Testis (tissue), 3 donors: ENCODE results near the gene MS4A4E. TPM values are rescaled to one million over a fixed set of nuclear protein-coding genes. Genes with fewer than 3 reads are reported as not detected.

Source experiments
- DNase-seq: peaks from one replicate; pipeline ENCODE4 v3.0.0-alpha.2; 2019
- H3K27ac ChIP-seq, 2 donors: fragments of 200-600 bp; sonication (generic); one replicate each; pipeline ENCODE4 v1.5.1; 2019
- H3K27me3 ChIP-seq: fragments of 200-600 bp; sonication (generic); one replicate; pipeline ENCODE4 v1.5.1; 2019
- H3K36me3 ChIP-seq: fragments of 200-600 bp; sonication (generic); one replicate; pipeline ENCODE4 v1.5.1; 2017; ENCODE audit warnings: low read depth; ENCODE audit errors: missing control alignments
- H3K4me1 ChIP-seq: fragments of 200-600 bp; sonication (generic); one replicate; pipeline ENCODE4 v1.5.1; 2019
- H3K4me3 ChIP-seq, 2 donors: fragments of 200-600 bp; sonication (generic); one replicate each; pipeline ENCODE4 v1.5.1; 2017 to 2019
- H3K9me3 ChIP-seq: fragments of 200-600 bp; sonication (generic); one replicate; pipeline ENCODE4 v1.5.1; 2017
- CTCF ChIP-seq, 3 experiments: fragments of 450-650 bp in 2 of 3; fragments of 200-600 bp in 1 of 3; sonication (generic) in 1 of 3; IDR thresholded peaks; one replicate each; pipeline ENCODE4 v1.5.1; 2016 to 2019; ENCODE audit warnings: antibody characterized with exemption in 3 of 3, mild to moderate bottlenecking in 2 of 3, moderate library complexity in 1 of 3
- POLR2A ChIP-seq: fragments of 450-650 bp; IDR thresholded peaks from one replicate; pipeline ENCODE4 v1.6.1; 2017; ENCODE audit warnings: antibody characterized with exemption, mild to moderate bottlenecking, moderate library complexity
- WGBS, 2 donors: methylation state at CpG; one replicate each; pipeline ENCODE4 v1.1.5; 2018; 5-methylcytosine and 5-hydroxymethylcytosine counted together
- intact Hi-C: fragments of 100-400 bp; cut with DNase I; formaldehyde crosslinking; loops from one replicate; pipeline ENCODE4 v1.15.1; 2023; ENCODE audit warnings: low total_unique reads
- polyA plus RNA-seq: library from polyadenylated mRNA; stranded (reverse); fragments of 350-450 nt; fragmentation: Illumina TruSeq; extraction: RNeasy Lipid Tissue Mini Kit (QIAGEN cat#74804); gene quantifications from one replicate; pipeline ENCODE4 v1.2.3, GENCODE V29; 2014; ENCODE audit warnings: low read depth, low replicate concordance; ENCODE audit not compliant: insufficient read depth
- total RNA-seq, 2 donors: library from RNA; depleted of rRNA; stranded (reverse); fragments of >200 nt; gene quantifications; one replicate each; pipeline ENCODE4 v1.2.3, GENCODE V29; 2016

The MS4A4E gene
- total and polyA plus RNA-seq, 3 donors from 2014 or later: 1.3 to 4.6 (median 3.8) TPM

GRCh38 chr11:60184824-60185511, 58.0 kb downstream of the MS4A4E start:
- H3K4me1 ChIP-seq: no peaks in the 10 kb centered on the region
- H3K27ac ChIP-seq: no peak overlapping the region
- WGBS, 2 donors: 77 to 88% methylated on average over 1 of the region's 1 CpG

GRCh38 chr11:60183591-60184205, 59.2 kb downstream of the MS4A4E start:
- H3K27me3 ChIP-seq: no peaks in the 10 kb centered on the region
- intact Hi-C loops: no loop called here
- H3K9me3 ChIP-seq: no peaks in the 10 kb centered on the region
- no peaks in the 10 kb centered on the region for H3K4me1 ChIP-seq
- H3K27ac ChIP-seq: no peak overlapping the region
- 67 to 82% methylated on average over 2 of the region's 2 CpGs for WGBS, 2 donors
- no peak for TF ChIP-seq CTCF (IDR thresholded peaks at IDR 0.05)
- no peak for TF ChIP-seq POLR2A
- no peak overlapping the region for H3K4me3 ChIP-seq
- H3K36me3 ChIP-seq: no peaks in the 10 kb centered on the region
- DNase-seq: no peak

More at GRCh38 chr11:60184824-60185511, 58.0 kb downstream of the MS4A4E start:
- no peak overlapping the region for H3K4me3 ChIP-seq
- intact Hi-C loops: no loop called here
- no peak for DNase-seq
- TF ChIP-seq CTCF (IDR thresholded peaks at IDR 0.05) (no peak), POLR2A (no peak)
- H3K9me3 ChIP-seq: no peaks in the 10 kb centered on the region
- no peaks in the 10 kb centered on the region for H3K36me3 ChIP-seq
- H3K27me3 ChIP-seq: no peaks in the 10 kb centered on the region

- H3K27ac ChIP-seq: peak within 1 kb of the TSS in 1 of 2 donors; percentile 54
- 76 to 88% methylated on average over 9 to 10 of the region's 10 CpGs for WGBS, 2 donors
- no peaks in the 10 kb centered on the region for H3K27me3 ChIP-seq
- no peaks in the 10 kb centered on the region for H3K36me3 ChIP-seq
- no peaks in the 10 kb centered on the region for H3K9me3 ChIP-seq
- peak within 1 kb of the TSS in 1 of 2 donors; percentile 0 for H3K4me3 ChIP-seq
- TF ChIP-seq POLR2A (no peak), CTCF (IDR thresholded peaks at IDR 0.05) (no peak)
- no peak for DNase-seq
- intact Hi-C loops: no loop called here
- H3K4me1 ChIP-seq: no peaks in the 10 kb centered on the region
Observed at GRCh38 chr11:60182541-60183330, 60.2 kb downstream of the MS4A4E start, which contains the start of gene MS4A6A. TSS of gene MS4A6A (minus strand) at chr11:60183083. CDS start at chr11:60181727, 1,356 bp downstream.

GRCh38 chr11:60175860-60176275, 67.1 kb downstream of the MS4A4E start:
- Histone ChIP-seq H3K27me3 (no peaks in the 10 kb centered on the region), H3K4me1 (no peaks in the 10 kb centered on the region), H3K4me3 (no peak overlapping the region), H3K27ac (no peak overlapping the region), H3K9me3 (no peaks in the 10 kb centered on the region), H3K36me3 (no peaks in the 10 kb centered on the region)
- intact Hi-C loops: no loop called here
- TF ChIP-seq POLR2A (no peak), CTCF (IDR thresholded peaks at IDR 0.05) (no peak)
- 92 to 98% methylated on average over 5 of the region's 5 CpGs for WGBS, 2 donors
- no peak for DNase-seq
